ENCODE results near the gene FASTK. TPM values are rescaled to one million over a fixed set of nuclear protein-coding genes. Genes with fewer than 3 reads are reported as not detected.

The FASTK gene
- total RNA-seq, 6 experiments from 2014 or later: 83.8 to 97.0 (median 92.4) TPM

DNA sequence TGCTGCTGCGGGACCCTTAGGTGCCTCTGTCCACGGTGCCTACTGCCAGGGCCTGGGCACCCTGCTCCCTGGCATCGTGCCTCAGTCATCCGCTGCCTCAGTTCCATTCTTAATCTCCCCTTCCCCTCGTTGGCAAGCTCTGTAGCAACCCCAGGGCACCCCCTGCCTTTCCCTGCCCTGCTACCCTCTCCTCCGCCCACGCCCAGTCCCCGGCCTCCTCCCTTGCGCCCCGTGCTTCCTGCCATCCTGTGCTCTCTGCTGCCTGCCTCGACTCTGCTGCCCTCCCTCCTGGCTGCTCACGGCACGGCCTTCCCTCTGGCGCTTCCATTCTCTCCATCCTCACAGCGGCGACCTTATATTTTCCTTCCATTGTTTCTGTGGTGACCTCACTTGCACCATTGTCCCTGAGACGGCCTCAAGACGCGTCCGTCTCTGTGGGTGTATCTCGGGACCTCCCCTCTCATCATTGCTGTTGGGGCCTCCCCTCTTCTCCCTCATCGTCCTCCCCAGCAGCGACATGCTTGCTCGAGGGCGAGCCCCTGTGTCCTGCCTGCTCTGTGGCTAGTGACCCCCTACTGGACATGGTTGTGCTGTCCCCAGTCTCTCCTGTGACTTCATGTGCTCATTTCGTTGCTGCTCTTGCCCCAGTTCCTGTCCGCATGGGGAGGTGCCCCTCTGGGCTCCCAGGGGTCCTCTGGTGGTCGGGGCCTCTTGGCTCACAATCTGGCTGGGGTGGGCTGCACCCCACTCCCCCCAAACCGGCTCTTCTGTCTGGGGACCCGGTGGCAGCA lies 41.0 kb upstream of the FASTK start:
- Mint-ChIP-seq H3K4me3 (no peak overlapping the region), H3K27ac (peak overlapping the region; percentile 19; the same call in 1 of the 2 replicates), H3K36me3 (ENCODE audit: low read depth) (peaks cover 29% of the 10 kb centered on the region), H3K27me3 (ENCODE audit: insufficient read depth) (peaks cover 4% of the 10 kb centered on the region), H3K4me1 (ENCODE audit: low read depth) (peaks cover 5% of the 10 kb centered on the region; the same call in 1 of the 2 replicates), H3K9me3 (no peaks in the 10 kb centered on the region)
- DNase-seq: no peak
- TF ChIP-seq, protein P1, sequence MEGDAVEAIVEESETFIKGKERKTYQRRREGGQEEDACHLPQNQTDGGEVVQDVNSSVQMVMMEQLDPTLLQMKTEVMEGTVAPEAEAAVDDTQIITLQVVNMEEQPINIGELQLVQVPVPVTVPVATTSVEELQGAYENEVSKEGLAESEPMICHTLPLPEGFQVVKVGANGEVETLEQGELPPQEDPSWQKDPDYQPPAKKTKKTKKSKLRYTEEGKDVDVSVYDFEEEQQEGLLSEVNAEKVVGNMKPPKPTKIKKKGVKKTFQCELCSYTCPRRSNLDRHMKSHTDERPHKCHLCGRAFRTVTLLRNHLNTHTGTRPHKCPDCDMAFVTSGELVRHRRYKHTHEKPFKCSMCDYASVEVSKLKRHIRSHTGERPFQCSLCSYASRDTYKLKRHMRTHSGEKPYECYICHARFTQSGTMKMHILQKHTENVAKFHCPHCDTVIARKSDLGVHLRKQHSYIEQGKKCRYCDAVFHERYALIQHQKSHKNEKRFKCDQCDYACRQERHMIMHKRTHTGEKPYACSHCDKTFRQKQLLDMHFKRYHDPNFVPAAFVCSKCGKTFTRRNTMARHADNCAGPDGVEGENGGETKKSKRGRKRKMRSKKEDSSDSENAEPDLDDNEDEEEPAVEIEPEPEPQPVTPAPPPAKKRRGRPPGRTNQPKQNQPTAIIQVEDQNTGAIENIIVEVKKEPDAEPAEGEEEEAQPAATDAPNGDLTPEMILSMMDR (IDR thresholded peaks at IDR 0.05): no peak

DNA sequence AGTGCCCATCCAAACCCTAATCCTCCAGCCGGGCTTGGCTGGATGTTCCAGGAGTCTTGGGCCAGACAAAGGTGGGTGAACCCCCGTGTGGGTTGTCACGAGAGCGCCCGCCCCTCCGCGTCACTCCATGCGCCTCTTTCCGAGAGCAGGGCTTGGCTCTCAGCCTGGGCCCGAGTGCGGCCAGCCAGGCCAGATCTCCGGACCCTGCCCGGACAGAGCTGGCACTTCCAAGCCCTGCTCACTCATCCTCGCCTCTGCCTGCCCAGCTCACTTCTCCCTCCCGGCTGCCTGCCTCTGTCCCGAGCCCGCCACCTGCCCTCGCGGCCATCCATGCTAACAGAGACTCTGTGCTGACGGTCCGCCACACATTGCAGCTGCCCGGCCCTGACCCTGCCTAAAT lies 40.3 kb upstream of the FASTK start:
- H3K9me3 Mint-ChIP-seq: no peaks in the 10 kb centered on the region
- TF ChIP-seq, protein P1 (IDR thresholded peaks at IDR 0.05): no peak
- no peak overlapping the region for H3K27ac Mint-ChIP-seq
- peaks cover 4% of the 10 kb centered on the region for H3K27me3 Mint-ChIP-seq (ENCODE audit: insufficient read depth)
- H3K36me3 Mint-ChIP-seq (ENCODE audit: low read depth): peaks cover 29% of the 10 kb centered on the region
- H3K4me3 Mint-ChIP-seq: no peak overlapping the region
- H3K4me1 Mint-ChIP-seq (ENCODE audit: low read depth): peaks cover 8% of the 10 kb centered on the region
- no peak for DNase-seq

DNA sequence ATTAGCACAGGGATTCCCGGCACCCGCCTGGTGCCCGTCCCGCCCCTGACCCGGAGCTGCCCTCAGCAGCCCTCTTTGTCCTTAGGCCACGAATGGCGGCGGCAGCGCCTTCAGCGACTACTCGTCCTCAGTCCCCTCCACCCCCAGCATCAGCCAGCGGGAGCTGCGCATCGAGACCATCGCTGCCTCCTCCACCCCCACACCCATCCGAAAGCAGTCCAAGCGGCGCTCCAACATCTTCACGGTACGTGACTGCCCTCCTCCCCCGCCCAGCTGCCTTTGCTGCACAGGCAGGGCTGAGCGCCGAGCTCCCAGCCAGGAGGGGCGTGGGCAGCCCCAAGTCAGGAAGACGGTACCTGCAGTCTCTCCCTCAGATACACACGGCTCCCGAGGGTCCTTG lies 39.3 kb upstream of the FASTK start:
- DNase-seq: no peak
- TF ChIP-seq, protein P1 (IDR thresholded peaks at IDR 0.05): no peak
- Mint-ChIP-seq H3K36me3 (ENCODE audit: low read depth) (peaks cover 29% of the 10 kb centered on the region), H3K9me3 (no peaks in the 10 kb centered on the region), H3K4me3 (no peak overlapping the region), H3K27me3 (ENCODE audit: insufficient read depth) (peaks cover 2% of the 10 kb centered on the region), H3K27ac (no peak overlapping the region), H3K4me1 (ENCODE audit: low read depth) (peaks cover 6% of the 10 kb centered on the region)

DNA sequence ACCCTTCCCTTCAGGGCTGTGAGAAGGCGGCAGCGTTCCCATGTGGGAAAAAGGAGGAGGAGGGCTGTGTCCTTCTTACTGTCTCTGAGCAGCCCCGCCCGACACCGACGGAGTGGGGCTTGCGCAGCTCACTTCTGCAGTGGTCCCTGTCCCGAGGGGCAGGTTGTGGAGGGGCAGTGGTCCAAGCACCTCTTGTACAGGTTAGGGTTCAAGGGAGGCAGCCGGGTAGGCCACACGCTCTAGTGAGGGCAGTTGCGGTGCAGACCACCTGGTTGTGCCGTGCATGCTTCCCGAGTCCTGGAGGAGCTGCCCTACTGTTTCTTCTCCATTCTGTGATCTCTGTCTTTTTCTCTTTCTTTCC lies 38.4 kb upstream of the FASTK start:
- Mint-ChIP-seq H3K4me3 (no peak overlapping the region), H3K36me3 (ENCODE audit: low read depth) (peaks cover 23% of the 10 kb centered on the region), H3K27me3 (ENCODE audit: insufficient read depth) (peaks cover 2% of the 10 kb centered on the region), H3K9me3 (no peaks in the 10 kb centered on the region), H3K4me1 (ENCODE audit: low read depth) (peaks cover 8% of the 10 kb centered on the region), H3K27ac (no peak overlapping the region)
- TF ChIP-seq, protein P1 (IDR thresholded peaks at IDR 0.05): no peak
- no peak for DNase-seq

DNA sequence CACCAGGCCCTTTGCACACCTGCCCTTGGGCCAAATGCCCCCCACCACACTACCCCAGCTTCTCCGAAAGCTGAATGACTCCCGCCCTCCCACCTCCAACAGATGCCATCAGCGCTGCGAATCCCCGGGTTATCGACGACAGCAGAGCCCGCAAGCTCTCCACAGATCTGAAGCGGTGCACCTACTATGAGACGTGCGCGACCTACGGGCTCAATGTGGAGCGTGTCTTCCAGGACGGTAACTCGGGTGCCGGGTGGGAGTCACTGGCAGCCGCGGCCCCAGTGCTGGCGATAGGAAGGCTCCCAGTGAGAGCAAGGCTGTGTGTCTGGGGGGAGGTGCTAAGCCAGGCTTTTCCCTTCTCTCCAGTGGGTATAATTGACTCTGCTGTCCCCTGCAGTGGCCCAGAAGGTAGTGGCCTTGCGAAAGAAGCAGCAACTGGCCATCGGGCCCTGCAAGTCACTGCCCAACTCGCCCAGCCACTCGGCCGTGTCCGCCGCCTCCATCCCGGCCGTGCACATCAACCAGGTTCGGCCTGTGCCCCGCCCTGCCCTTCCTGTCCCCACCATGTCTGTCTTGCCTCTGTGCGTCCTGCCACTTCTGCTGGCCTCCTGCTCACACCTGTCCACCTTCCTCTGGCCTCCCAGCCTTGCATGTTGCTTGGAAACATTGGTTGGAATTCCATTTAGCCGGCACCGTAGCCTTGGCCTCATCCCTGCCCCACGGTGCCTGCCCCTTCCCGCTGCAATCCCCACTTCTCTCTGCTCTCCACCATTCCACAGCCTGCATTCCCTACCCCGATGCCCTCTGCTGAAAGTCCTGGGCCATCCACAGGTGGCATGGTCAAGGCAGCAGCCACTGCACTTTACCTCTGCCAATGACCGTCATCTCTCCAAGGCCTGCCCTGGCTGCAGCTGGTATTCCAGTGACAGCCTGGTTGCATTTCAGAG lies 37.8 kb upstream of the FASTK start:
- no peak overlapping the region for H3K27ac Mint-ChIP-seq
- H3K9me3 Mint-ChIP-seq: no peaks in the 10 kb centered on the region
- peaks cover 14% of the 10 kb centered on the region for H3K4me1 Mint-ChIP-seq (ENCODE audit: low read depth)
- no peak for DNase-seq
- TF ChIP-seq, protein P1 (IDR thresholded peaks at IDR 0.05): no peak
- H3K4me3 Mint-ChIP-seq: no peak overlapping the region
- no peaks in the 10 kb centered on the region; the same call in 1 of the 2 replicates for H3K27me3 Mint-ChIP-seq (ENCODE audit: insufficient read depth)
- peaks cover 18% of the 10 kb centered on the region for H3K36me3 Mint-ChIP-seq (ENCODE audit: low read depth)
